CD4-positive, alpha-beta T cell treated with Interleukin-6 at 100 ng/mL for 8 hours (primary cell): Measurements from ENCODE around the gene MAP7D2.

ENCODE experiments used
- DNase-seq: peaks from one replicate; pipeline ENCODE4 v3.0.0-alpha.2; 2020; ENCODE audit warnings: mixed read lengths, low spot score

The MAP7D2 gene

DNA sequence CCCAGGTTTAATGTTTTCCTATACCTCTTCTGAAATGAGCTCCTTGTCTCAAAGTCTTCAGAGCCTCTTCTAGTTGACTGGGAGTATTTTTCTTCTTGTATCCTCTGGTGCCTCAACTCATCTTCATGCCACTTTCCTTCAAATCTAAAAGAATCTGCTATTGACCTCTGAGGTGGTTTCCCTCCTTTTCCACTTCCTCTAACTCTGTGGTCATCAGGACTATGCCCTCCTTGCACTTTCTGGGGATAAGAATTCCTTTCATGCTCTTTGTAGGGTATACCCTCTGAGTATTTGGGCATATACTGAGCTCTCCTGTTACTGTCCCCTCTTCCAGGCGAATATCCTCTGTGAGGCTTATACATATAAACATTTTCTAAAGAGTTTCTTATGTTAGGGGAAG is 150.7 kb downstream of the MAP7D2 start:
- DNase-seq: no peak

- no peak for DNase-seq
Observed at GRCh38 chrX:19964017-19964710, 152.5 kb downstream of the MAP7D2 start.

GRCh38 chrX:19960913-19961312 is 155.8 kb downstream of the MAP7D2 start:
- DNase-seq: no peak

DNA sequence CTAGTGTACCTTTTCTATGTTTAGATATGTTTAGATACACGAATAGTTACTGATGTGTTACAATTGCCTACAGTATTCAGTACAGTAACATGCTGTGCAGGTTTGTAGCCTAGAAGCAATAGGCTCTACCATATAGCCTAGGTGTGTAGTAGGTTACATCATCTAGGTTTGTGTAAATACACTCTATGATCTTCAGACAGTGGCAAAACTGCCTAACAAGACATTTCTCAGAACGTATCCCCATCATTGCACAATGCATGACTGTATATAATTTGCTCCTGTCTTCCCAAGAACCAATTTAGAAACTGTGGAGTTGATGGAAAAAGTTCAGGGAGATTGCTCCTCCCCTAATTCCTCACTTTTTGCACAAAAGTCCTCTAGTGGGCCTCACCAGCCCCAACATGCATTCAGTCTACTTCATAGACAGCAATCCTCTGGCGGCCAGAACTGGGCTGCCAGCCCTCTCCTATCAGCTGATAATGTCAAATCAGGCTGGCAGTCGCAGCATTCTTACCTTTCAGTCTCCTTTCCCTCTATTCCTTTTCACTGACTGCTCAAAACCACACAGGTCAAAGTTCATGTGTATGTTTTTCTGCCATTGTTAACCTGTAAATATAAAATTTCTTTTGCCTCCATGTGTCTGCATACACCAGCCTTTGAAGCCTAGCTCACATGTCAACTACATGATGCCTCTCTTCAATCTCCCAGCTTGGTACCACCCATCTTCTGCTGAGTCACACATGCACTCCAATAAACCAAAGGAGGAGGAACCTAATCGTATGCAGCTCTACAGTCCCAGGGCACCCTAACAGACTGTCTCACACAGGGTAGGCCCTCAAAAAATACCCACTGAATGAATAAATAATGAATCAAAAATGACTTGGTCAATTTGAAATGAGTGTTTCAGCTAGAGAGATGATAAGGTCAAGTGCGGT is 157.9 kb downstream of the MAP7D2 start:
- no peak for DNase-seq

DNA sequence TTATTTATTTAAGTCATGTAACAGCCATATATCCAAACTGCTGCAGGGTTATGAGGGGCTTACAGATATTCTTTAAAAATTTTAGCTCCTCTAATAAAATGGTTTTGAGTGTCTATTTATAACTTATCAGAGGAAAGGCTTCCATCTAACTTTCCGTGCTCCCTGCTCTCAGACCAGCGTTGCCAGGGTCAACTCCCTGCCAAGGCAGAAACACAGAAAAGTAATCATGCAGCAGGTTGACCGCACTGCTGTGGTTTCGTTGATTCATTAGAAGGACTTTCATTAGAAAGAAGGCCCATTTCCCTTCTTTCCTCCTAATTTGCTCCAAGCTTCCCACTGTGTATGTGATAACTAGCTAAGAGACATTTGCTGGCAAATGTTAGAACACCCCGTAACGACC is 159.8 kb downstream of the MAP7D2 start:
- DNase-seq: no peak
